NCI-H2107 (cell line): ENCODE data around the gene DLG5.

Experiments used
- DNase-seq: peaks from one replicate; lab custom pipeline; 2025; lab: John Stamatoyannopoulos, UW

The DLG5 gene

GRCh38 chr10:77926566-77927401 lies at the start of gene DLG5:
Gene DLG5, minus strand, starts transcription at chr10:77926755. Its CDS starts 235 bp downstream, at chr10:77926520.
- no peak for DNase-seq

- DNase-seq = no peak
Measured at GRCh38 chr10:77975086-77975666, 48.6 kb upstream of the DLG5 start.

GRCh38 chr10:77974396-77975074 lies 48.0 kb upstream of the DLG5 start:
- no peak for DNase-seq

- no peak for DNase-seq
Measured at GRCh38 chr10:77973276-77973675, 46.7 kb upstream of the DLG5 start.

- no peak for DNase-seq
Measured at GRCh38 chr10:77972148-77972547, 45.6 kb upstream of the DLG5 start.

GRCh38 chr10:77971804-77972144 lies 45.2 kb upstream of the DLG5 start:
- no peak for DNase-seq

GRCh38 chr10:77970869-77971803 lies 44.6 kb upstream of the DLG5 start:
- DNase-seq = no peak

- no peak for DNase-seq
Measured at GRCh38 chr10:77969114-77969513, 42.6 kb upstream of the DLG5 start.

- DNase-seq = no peak
Measured at GRCh38 chr10:77967611-77968022, 41.1 kb upstream of the DLG5 start.

- DNase-seq = no peak
Measured at GRCh38 chr10:77965294-77965693, 38.7 kb upstream of the DLG5 start.

- no peak for DNase-seq
Measured at GRCh38 chr10:77964811-77965210, 38.3 kb upstream of the DLG5 start.

GRCh38 chr10:77963901-77964300 lies 37.3 kb upstream of the DLG5 start:
- no peak for DNase-seq

- DNase-seq = no peak
Measured at GRCh38 chr10:77962350-77963146, 36.0 kb upstream of the DLG5 start.

GRCh38 chr10:77961668-77962067 lies 35.1 kb upstream of the DLG5 start:
- no peak for DNase-seq

- DNase-seq = no peak
Measured at GRCh38 chr10:77960829-77961329, 34.3 kb upstream of the DLG5 start.

- DNase-seq = no peak
Measured at GRCh38 chr10:77959887-77960455, 33.4 kb upstream of the DLG5 start.

- DNase-seq = no peak
Measured at GRCh38 chr10:77959384-77959783, 32.8 kb upstream of the DLG5 start.

GRCh38 chr10:77955136-77955535 lies 28.6 kb upstream of the DLG5 start:
- DNase-seq = no peak

- DNase-seq = no peak
Measured at GRCh38 chr10:77949167-77949566, 22.6 kb upstream of the DLG5 start.

GRCh38 chr10:77946084-77946483 lies 19.5 kb upstream of the DLG5 start:
- no peak for DNase-seq

- DNase-seq = no peak
Measured at GRCh38 chr10:77944519-77944918, 18.0 kb upstream of the DLG5 start.
